ENCODE results near the gene SMYD3. TPM values are rescaled to one million over a fixed set of nuclear protein-coding genes. Genes with fewer than 3 reads are reported as not detected.

Gene SMYD3
- total RNA-seq, 1 donor: 31.2 TPM

DNA sequence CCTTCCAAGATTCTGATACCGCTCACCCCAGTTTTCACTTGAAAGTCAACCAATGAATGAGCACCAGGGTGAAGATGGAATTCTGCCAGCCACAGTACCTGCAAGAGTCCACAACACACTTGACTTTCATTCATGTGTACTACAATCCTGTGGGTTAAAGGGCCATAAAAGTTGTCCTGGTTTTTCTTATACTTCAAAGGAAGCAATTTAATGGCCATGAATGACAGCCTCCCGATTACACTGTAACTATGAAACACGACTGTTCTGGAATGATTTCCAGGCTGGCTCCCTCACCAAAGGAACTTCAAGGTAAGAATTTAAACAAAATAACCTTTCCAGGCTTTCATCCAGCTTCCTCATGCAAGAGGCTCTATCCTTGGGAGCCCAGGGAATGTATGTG is 502.8 kb downstream of the SMYD3 start:
- no peak for DNase-seq (ENCODE audit: low read depth in 2 of 3, low spot score in 2 of 3)

DNA sequence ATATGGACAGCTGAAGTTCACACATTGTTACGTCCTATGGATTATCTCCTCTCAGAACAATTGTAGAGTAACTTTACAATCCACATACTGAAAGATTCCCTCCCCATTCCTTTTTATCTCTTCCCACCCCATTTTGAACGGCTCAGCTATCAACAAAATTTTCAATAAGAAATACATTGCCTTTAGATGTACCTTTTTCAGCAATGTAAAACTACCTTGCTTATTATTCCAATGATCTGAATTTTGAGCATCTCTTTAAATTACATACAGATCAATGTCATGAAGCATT is 503.7 kb downstream of the SMYD3 start:
- no peak for DNase-seq (ENCODE audit: low read depth in 2 of 3, low spot score in 2 of 3)

DNA sequence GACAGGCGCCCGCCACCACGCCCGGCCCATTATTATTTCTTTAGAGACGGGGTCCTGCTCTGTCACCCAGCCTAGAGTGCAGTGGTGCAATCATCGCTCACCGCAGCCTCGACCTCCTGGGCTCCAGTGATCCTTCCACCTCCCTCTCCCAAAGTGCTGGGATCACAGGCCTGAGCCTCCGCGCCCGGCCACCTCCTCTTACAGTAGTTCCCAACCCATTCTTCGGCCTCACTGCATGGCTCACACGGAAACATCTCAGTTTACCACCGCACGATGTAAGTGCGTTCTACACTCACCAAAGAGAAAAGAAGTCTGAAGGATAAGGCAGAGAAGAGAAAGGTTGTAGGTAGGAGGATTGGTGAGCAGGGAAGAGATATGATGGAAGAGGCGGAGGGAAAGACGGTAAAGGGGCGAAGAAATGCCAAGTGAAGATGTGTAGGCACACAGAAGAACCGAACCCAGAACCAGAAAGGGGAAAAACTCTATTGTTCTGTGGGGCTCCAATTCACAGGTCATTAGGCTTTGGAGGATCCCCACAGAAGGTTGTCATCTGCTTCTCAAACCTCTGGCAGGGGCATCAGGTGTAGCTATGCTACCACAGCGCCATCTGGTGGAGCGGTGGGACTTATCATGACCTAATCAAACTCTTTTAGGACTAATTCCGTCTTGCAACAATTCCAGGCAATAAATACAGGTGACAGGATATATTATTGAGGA is 504.2 kb downstream of the SMYD3 start:
- DNase-seq (ENCODE audit: low read depth in 2 of 3, low spot score in 2 of 3): peak; percentile 53 to 91 (median 81)

DNA sequence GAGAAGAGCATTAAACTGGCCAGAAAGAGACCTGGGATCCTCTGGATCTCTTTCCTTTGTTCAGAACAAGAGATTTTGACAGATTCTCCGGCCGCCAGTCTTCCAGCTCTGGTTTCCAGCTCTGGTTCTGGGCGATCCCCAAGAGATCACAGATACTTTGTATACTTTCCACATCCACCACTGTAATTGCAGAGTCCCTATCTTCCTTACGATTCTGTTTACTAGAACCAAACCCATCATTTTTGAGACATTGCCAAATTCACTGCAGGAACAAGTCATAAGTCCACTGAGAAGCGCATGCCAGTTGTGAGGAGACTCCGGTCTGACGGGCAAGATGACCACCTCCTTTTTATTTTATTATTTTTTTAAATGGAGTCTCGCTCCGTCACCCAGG is 505.2 kb downstream of the SMYD3 start:
- no peak for DNase-seq (ENCODE audit: low read depth in 2 of 3, low spot score in 2 of 3)

DNA sequence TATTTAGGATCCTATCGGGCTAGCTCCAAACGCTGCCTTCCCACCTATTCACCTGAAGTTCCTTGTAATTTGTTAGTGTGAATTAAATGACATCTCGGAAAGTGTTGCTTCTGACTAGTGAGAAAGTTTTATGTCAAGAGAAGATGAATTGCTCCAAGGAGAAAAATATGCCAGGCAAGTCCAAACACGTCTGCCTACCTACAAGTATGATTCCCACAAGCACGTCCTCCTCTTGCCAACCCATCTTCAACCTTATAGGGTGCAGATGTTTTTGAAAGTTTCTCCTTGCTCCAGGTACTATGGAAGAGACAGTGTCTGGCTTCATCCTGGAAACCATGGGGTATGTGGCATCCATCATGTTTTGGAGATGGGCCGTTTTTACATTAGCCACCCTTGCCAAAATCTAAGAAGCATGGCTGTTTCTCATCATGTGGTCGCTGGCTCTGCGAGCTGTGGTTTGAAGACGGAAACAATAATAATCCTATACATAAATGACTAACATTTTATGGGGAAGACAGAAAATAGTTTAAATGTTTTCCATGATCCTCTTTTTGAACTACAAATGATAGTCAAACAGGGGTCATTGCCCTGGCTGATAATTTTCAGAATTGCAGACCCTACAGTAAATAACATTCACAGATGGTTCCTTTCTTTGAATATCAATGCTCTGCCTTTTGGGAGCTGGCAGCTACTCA is 505.8 kb downstream of the SMYD3 start:
- DNase-seq (ENCODE audit: low read depth in 2 of 3, low spot score in 2 of 3): no peak

DNA sequence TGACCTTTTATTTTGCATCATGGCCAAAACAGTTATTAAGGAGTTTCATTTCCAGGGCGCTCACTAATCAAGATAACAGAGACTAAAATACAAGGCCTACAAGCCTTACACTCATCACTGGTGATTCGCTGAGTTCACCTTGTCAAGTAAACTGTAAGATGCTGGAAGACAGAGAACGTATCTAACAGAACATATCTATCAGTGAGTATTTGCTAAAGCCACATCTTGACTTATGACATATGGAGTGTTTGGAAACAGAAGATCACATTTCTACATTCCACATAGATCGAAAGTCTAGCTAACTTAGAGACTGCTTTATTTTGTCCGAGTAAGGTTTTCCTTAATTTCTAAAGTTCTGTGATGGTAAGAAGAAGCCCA is 506.5 kb downstream of the SMYD3 start:
- no peak for DNase-seq (ENCODE audit: low read depth in 2 of 3, low spot score in 2 of 3)

DNA sequence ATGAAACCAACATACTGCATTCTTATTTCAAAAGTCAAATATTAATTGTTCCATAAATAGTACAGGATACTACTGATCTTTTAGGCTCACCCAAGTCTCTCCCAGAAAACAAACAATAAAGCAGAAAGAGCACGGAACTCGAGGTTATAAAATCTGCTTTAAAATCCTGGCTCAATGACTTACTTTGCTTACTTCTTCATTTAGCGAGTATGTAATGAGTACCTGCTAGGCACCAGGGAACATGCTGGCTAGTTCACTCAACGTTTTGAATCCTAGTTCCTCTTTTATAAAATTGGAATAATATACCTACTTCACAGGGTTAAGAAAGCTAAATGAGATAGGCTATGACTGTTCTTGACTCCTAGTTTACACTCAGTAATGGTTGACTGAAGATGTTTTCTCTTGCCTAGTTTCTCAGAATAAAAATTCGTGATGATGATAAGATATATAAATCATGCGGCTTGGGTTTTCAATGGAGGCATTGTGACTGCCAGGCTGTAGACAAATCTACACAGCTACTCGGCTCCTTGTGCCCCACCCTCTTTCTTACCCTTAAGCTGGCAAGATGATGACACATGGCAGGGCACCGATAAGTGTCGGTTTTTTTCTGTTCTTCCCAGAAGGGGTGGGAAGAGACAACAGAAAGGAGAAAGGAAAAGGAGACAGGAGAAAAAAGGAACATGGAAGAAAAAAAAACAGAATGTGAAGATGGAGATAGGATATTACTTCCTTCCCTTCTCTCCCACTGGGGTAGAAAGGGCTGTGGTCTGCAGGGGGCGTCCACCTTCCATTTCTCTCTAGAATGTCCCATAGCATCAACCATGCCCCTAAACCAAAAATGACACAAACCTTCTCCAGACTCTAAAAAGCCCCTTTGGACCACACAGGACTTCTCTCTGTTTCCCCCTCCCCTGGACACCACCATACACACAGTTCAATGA is 507.1 kb downstream of the SMYD3 start:
- peak in 1 of 3 donors; percentile 46 for DNase-seq (ENCODE audit: low read depth in 2 of 3, low spot score in 2 of 3)

DNA sequence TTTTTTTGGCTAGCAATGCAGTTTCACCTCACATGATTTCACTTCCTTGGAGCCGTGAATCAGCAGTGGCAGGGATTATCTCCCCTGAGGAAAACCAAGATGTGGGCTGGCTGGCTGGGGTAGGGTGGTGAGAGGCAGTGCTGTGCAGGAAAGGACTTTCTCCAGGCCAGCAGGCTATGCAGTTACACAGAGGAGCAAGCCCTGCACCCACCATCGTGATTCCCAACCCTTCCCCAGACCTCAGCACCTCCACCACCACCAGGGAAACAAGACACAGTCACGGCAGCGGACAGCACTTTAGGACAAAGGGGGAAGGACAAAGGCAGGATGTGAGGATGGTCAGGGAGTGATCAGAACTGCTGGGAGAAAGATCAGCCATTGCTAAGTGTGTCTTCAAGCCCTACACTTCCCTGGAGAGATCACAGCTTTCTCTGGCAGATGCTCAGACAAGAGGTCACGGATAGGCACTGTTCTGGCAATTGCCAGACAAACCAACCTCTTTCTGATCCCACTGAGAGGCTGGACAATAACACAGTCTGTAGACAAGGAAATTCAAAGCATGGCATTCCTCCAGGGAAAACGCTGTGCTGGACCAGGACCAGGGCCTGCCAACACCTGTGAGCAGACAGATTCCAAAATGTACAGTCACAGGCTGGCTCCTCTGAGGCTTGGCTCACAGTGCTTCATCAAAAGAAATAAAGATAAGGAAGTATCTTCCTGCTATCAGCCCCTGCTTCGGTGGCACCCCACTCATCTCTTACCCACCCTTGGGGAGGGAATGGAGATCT is 509.4 kb downstream of the SMYD3 start:
- DNase-seq (ENCODE audit: low read depth in 2 of 3, low spot score in 2 of 3): no peak

DNA sequence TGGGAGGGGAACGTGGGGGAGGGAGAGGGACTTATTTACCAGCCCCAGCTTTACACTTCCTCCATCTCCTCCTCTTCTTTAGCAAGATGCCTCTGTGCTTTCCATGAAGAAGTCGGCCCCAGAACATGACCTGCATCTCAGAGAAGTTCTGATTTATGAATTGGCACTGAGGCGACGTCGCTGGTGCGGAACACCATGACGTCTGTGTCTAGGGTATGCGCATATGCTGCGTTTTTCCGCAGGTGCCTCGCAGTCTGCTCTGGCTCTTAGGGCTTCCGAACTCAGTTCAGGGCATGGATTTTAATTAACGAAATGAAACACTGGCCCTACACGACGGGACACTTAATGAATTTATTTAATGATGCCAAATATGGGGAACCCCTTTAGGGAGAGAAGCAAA is 510.3 kb downstream of the SMYD3 start:
- no peak for DNase-seq (ENCODE audit: low read depth in 2 of 3, low spot score in 2 of 3)

DNA sequence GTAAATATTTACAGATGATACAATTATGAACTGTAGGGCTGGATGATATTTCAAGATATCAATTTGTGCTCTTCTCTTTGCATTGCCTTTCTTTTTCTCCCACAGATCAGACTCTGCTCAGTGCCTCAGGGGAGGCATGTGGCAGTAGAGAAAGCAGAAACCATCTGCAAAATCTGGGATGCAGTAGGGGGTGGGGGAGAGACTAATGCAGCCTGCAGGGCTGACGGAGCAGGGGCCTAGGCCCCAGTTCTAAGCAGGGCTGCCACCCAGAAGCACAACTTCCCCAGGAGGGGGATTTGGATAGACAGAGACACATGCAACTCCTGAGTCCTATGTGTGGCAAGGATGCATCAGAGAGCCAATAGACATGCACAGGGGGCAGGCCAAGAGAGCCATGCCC is 511.6 kb downstream of the SMYD3 start:
- no peak for DNase-seq (ENCODE audit: low read depth in 2 of 3, low spot score in 2 of 3)

DNA sequence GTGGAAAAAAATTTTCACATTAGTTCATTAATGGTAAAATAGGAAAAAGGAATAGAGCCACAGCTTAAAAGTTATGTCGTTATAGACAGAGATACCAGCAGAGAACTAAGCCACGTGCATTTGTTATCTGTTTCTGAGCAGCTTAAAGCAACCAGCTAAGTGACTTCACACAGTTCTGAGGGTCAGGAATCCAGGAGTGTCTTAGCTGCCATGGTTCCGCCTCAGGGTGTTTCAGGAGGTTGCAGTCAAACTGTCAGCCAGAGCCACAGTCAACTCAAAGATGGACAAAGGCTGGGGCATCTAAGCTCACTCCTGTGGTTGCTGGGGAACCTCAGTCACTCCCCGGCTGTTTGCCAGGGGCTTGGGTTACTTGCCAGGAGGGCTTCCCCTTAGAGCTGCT is 515.8 kb downstream of the SMYD3 start:
- DNase-seq (ENCODE audit: low read depth in 2 of 3, low spot score in 2 of 3): no peak

DNA sequence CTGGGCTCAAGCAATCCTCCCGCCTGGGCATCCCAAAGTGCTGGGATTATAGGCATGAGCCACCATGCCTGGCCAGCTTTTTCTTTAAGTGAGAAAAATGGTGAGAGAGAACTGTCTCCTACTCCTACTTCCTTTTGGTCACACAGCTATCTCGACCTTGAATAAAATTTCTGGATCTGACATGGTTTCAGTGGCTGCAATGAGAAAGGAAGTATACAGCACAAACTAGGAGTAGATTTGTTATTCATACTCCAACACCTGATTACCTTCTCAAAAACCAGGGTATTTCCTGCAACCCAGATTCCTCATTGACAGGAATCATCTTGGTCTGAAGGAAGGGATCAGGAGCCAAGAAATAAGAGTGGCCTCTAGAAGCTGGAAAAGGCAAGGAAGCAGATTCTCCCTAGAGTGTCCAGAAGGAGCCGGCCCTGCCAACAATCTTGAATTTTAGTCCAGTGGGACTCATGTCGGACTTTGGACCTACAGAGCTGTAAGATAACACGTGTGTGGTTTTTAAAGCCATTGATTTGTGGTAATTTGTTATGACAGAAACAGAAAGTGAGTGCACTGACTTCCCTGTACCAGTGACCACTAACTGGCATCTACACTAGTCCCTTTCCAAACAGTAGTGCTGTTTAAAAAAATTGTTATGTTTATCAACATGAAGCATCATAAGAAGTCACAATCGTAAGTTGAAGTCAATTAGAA is 516.6 kb downstream of the SMYD3 start:
- DNase-seq (ENCODE audit: low read depth in 2 of 3, low spot score in 2 of 3): no peak

DNA sequence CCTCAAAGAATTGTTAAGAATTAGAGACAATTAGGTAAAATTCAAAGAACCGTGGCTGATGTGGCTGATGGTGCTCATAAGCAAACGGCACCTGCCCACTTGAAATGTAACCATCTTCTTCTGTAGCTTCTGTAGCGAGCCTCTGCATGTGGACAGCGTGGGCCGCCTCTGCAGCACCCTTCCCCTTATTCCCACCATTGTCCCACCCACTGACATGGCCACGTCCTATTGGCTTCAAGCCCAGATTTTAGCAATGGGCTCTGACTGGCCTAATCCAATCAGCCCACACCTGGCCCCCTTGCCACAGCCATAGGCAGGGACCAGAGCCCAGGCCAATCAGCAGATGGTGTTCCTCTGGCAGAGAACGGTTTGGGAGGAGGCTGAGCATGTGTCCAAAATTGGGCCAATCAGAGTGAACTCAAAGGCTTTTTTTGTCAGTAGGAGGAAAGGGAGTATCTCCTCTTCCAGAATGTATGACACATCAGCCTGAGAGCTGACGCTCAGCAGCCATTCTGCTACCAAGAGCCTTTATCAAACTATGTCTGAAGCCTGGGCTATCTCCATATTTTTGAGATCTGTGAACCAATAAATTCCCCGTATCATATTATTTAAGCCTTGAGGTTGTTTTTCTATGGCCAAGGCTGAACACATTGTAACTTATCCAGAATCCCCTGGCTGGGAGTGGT is 518.5 kb downstream of the SMYD3 start:
- no peak for DNase-seq (ENCODE audit: low read depth in 2 of 3, low spot score in 2 of 3)

DNA sequence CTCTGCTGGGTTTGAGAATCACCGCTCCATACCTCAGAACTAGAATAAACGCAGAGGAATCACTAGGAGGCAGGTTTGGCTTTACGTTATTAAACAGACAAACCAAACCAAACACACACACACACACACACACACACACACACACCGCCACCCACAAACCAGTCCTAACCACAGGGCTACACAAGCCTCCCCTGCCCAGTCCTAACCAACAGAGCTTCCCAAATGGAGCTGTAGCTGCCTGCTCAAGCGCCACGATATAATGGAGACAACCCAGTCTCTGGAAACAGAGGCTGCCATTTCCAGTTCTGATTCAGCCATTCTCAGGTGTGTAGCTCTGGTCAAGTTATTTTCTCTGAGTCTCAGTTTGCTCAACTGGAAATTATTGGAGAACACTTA is 519.1 kb downstream of the SMYD3 start:
- DNase-seq (ENCODE audit: low read depth in 2 of 3, low spot score in 2 of 3): no peak

DNA sequence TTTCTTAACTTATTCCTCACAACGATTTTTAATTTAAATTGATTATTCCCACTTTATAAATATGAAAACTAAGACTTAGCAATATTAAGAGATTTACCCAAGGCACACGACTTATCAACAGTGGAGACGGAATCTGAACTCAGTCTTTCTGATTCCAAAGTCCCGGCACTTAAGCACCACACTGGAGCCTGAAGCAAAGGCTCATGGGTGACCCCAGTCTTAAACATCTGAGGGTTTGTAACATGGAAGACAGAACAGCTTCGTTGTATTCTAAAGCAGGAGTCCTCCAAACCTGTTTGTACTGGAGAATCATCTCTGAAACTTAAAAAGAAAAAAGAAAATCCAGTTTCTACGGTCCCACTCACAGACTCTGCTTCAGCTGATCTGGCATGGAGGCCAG is 519.5 kb downstream of the SMYD3 start:
- no peak for DNase-seq (ENCODE audit: low read depth in 2 of 3, low spot score in 2 of 3)

DNA sequence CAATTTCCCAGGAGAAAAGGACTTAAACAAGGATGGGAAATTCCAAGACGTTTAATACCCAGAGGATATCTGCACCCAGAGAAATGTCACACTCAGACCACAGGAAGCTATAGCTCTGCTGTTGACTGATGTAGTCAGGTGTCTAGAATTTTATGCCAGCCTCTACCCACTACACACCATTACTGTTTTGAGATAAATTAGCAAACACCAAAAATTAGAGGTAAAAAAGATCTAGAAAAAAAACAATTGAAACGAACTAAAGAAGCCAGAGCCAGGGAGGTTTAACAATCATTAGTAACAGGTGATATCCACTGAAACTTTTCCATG is 519.9 kb downstream of the SMYD3 start:
- no peak for DNase-seq (ENCODE audit: low read depth in 2 of 3, low spot score in 2 of 3)

DNA sequence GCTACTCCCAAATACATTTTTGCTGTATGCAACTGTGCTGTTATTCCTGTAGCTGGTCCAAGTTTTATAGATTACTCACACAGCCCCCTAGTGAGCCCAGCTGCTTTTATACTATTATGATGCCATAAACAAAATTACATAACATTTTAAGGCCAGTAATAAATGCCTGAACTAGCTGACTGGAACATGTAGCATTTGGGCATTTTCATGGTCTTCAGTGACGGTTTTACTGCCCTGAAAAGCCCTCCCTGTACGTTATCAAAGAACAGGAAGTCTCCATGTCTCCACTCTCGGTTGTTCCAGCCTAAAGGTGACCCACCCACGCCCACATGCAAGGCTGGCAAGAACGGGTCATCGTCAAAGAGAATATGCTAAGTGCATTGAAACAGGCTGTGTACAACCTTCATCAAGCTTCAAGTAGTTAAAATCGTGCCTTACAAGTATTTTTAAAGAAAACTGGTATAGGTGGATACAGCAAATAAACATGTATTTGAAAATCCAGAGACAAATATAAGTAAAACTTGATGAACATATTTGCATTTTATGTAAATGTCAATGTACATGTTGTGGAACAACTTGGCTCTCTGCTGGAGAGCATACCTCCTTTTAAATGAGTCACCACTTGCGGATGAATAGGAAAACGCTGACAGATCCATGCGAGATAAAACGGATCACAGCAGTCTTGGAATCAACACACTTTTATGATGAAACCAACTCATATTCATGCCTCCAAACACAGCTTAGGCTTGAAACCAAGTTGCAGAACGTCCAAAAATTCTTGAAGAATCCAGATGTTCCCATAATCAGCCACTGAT is 520.5 kb downstream of the SMYD3 start:
- no peak for DNase-seq (ENCODE audit: low read depth in 2 of 3, low spot score in 2 of 3)

DNA sequence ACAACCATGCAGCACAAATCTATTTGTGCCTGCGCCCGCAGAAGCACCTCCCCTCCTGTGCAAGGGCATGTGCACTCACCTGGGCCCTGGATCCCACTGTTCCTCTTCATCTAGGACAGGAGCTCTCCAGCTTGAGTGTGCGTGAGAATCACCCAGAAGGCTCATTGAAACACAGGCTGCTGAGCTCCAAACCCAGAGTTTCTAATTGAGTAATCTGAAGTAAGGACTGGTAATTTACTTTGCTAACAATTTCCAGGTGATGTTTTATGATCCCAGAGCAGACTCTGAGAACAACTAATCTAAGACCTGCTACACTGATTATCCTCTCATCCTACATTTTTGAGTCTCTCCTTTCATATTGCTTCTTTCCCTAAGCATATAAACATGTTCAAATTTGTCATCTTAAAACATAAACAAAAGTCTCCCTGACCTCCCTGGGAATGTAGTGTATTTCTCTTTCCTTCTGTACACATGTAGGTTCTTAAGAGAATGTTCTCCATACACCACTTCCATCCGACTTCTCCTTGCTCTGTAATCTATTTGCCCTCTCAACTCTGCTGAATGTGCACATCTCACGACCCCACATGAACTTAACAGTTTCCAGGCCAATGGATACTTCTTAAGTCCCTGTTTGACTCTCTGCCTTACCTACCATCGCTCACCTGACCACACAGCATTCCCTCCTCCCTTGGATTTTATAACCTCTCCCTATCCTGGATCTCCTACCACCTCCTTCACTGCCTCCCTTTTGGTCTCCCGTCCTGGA is 522.5 kb downstream of the SMYD3 start:
- no peak for DNase-seq (ENCODE audit: low read depth in 2 of 3, low spot score in 2 of 3)
